ENCODE data around the gene BAZ2B.

BAZ2B gene

GRCh38 chr2:159489476-159489875 is 126.9 kb downstream of the BAZ2B start:
- no peak for TF ChIP-seq CTCF (conservative IDR thresholded peaks at IDR 0.05; ENCODE audit: low read depth)
- POLR2A ChIA-PET (ENCODE audit: low non-redundant PET) = no interaction called here
- CTCF ChIA-PET = no interaction called here

GRCh38 chr2:159484532-159484931 is 131.8 kb downstream of the BAZ2B start:
- no peak for DNase-seq (ENCODE audit: low spot score)
- CTCF ChIA-PET = no interaction called here
- POLR2A ChIA-PET (ENCODE audit: low non-redundant PET) = no interaction called here
- H3K27ac ChIP-seq = no peak overlapping the region
- no peak for TF ChIP-seq CTCF (conservative IDR thresholded peaks at IDR 0.05; ENCODE audit: low read depth)

More at GRCh38 chr2:159489476-159489875, 126.9 kb downstream of the BAZ2B start:
- H3K27ac ChIP-seq = no peak overlapping the region
- no peak for DNase-seq (ENCODE audit: low spot score)

- DNase-seq (ENCODE audit: low spot score) = no peak
- no peak for TF ChIP-seq CTCF (conservative IDR thresholded peaks at IDR 0.05; ENCODE audit: low read depth)
- H3K27ac ChIP-seq = no peak overlapping the region
- CTCF ChIA-PET = interaction anchor here (0.5 kb wide), 1 partner anchor 138 kb away, joined by 3 read pairs; no protein-coding TSS in a partner anchor
- POLR2A ChIA-PET (ENCODE audit: low non-redundant PET) = no interaction called here
Observed at GRCh38 chr2:159476329-159476728, 140.0 kb downstream of the BAZ2B start.

- no peak for DNase-seq (ENCODE audit: low spot score)
- POLR2A ChIA-PET (ENCODE audit: low non-redundant PET) = no interaction called here
- no peak overlapping the region for H3K27ac ChIP-seq
- TF ChIP-seq CTCF (conservative IDR thresholded peaks at IDR 0.05; ENCODE audit: low read depth) = no peak
- CTCF ChIA-PET = interaction anchor here (0.5 kb wide), 1 partner anchor 138 kb away, joined by 3 read pairs; no protein-coding TSS in a partner anchor
Observed at GRCh38 chr2:159475793-159476192, 140.6 kb downstream of the BAZ2B start.

GRCh38 chr2:159471340-159471739 is 145.0 kb downstream of the BAZ2B start:
- DNase-seq (ENCODE audit: low spot score) = no peak
- H3K27ac ChIP-seq = no peak overlapping the region
- no peak for TF ChIP-seq CTCF (conservative IDR thresholded peaks at IDR 0.05; ENCODE audit: low read depth)
- POLR2A ChIA-PET (ENCODE audit: low non-redundant PET) = no interaction called here
- CTCF ChIA-PET = no interaction called here

- DNase-seq (ENCODE audit: low spot score) = no peak
- ChIA-PET POLR2A (ENCODE audit: low non-redundant PET) (no interaction called here), CTCF (interaction anchor here (0.7 kb wide), 1 partner anchor 9 kb away, joined by 3 read pairs; no protein-coding TSS in a partner anchor)
- TF ChIP-seq CTCF (conservative IDR thresholded peaks at IDR 0.05; ENCODE audit: low read depth) = no peak
- no peak overlapping the region for H3K27ac ChIP-seq
Observed at GRCh38 chr2:159468257-159468656, 148.1 kb downstream of the BAZ2B start.

- TF ChIP-seq CTCF (conservative IDR thresholded peaks at IDR 0.05; ENCODE audit: low read depth) = no peak
- no peak for DNase-seq (ENCODE audit: low spot score)
- ChIA-PET CTCF (no interaction called here), POLR2A (ENCODE audit: low non-redundant PET) (no interaction called here)
- H3K27ac ChIP-seq = no peak overlapping the region
Observed at GRCh38 chr2:159462961-159463360, 153.4 kb downstream of the BAZ2B start.
